ENCODE measurements around the gene CA7. TPM values are rescaled to one million over a fixed set of nuclear protein-coding genes. Genes with fewer than 3 reads are reported as not detected.
"Not testable (repeated sequence)": the region's sequence is repeated elsewhere in the genome, so short reads cannot be mapped to it uniquely, and the experiment has no call there.

The CA7 gene
- total RNA-seq, 1 donor from 2014 or later, result not detected

- Histone ChIP-seq H3K27ac (no peak overlapping the region), H3K4me3 (no peak overlapping the region), H3K4me1 (peaks cover 3 to 6% of the 10 kb centered on the region in 2 donors), H3K27me3 (no peaks in the 10 kb centered on the region), H3K36me3 (no peaks in the 10 kb centered on the region), H3K9me3 (no peaks in the 10 kb centered on the region)
- intact Hi-C loops (cut with DNase I), result loop anchor here (2.0 to 5.0 kb wide), 2 partner anchors 141 to 262 kb away; no protein-coding TSS in a partner anchor
- no peak for DNase-seq (ENCODE audit: low spot score in 2 of 2)
- TF ChIP-seq CTCF (IDR thresholded peaks at IDR 0.05), result no peak
Measured at GRCh38 chr16:66869424-66869823, 25.2 kb downstream of the CA7 start.

DNA sequence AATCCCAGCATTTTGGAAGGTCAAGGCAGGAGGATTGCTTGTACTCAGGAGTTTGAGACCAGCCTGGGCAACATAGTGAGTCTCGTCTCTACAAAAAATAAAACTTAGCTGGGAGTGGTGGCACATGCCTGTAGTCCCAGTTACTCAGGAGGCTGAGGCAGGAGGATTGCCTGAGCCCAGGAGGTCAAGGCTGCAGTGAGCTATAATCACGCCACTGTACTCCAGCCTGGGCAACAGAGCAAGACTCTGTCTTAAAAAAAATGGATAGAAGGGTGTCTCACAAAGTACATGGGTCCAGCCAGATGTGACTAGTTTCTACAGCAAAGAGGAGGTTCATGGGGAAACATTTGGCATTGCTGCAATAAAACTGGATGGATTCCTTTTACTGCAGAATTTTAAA is 27.1 kb downstream of the CA7 start:
- DNase-seq (ENCODE audit: low spot score in 2 of 2); intact Hi-C loops (cut with DNase I); H3K9me3 ChIP-seq; H3K4me3 ChIP-seq; H3K36me3 ChIP-seq; H3K27ac ChIP-seq; H3K27me3 ChIP-seq; H3K4me1 ChIP-seq: not testable (repeated sequence)

GRCh38 chr16:66871840-66872239 is 27.6 kb downstream of the CA7 start:
- DNase-seq (ENCODE audit: low spot score in 2 of 2), result no peak
- no peaks in the 10 kb centered on the region for H3K27me3 ChIP-seq
- no peak overlapping the region for H3K27ac ChIP-seq
- no peaks in the 10 kb centered on the region for H3K9me3 ChIP-seq
- H3K4me3 ChIP-seq, result no peak overlapping the region
- intact Hi-C loops (cut with DNase I), result no loop called here
- no peaks in the 10 kb centered on the region for H3K36me3 ChIP-seq
- no peak for TF ChIP-seq CTCF (IDR thresholded peaks at IDR 0.05)
- H3K4me1 ChIP-seq, result peaks cover 3 to 6% of the 10 kb centered on the region in 2 donors

GRCh38 chr16:66872559-66872942 is 28.3 kb downstream of the CA7 start:
- no peaks in the 10 kb centered on the region for H3K36me3 ChIP-seq
- peak overlapping the region; percentile 47 to 79 for H3K27ac ChIP-seq
- no peaks in the 10 kb centered on the region for H3K27me3 ChIP-seq
- peaks cover 3 to 6% of the 10 kb centered on the region in 2 donors for H3K4me1 ChIP-seq
- no peaks in the 10 kb centered on the region for H3K9me3 ChIP-seq
- peak overlapping the region; percentile 19 to 64 for H3K4me3 ChIP-seq
- DNase-seq (ENCODE audit: low spot score in 2 of 2), result no peak
- TF ChIP-seq CTCF (IDR thresholded peaks at IDR 0.05), result no peak
- intact Hi-C loops (cut with DNase I), result no loop called here

DNA sequence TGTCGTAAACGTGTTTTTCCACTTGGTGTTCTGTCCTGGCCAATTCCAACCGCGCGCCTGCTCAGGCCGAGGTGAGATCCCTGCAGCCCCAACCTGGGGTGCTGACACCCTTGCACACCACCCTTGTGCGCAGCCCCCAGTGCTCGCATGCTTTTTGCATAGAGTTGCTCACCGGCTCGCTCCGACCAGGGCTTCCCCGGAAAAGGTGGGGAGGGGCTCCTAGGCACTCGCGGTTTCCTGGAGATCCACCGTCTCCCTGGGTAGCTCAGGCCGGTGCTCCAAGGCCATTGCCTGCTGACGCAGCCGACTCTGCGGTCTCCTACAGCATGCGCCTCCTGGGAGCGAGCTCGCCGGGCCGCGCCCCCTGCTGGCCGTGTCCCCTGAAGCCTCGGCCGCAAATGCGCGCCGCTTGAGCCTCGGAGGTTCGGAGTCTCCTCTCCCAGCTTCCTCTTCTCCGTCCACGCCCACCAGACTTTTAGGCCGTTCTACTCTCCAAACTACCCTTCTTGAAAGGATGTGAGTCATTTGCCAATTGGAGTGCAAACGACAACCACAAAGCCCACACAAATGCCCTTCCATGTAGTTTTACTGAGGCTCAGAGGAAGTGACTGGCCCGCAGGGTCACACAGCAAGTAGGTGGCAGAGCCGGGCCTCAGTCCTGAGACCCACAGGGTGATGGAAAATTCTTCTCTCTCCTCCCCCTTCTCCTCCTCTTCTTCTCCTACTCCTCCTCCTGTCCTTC is 28.9 kb downstream of the CA7 start:
- H3K36me3 ChIP-seq, result no peaks in the 10 kb centered on the region
- DNase-seq (ENCODE audit: low spot score in 2 of 2), result peak; percentile 75 to 96
- H3K4me3 ChIP-seq, result peak overlapping the region; percentile 19 to 64
- H3K27me3 ChIP-seq, result no peaks in the 10 kb centered on the region
- peak overlapping the region; percentile 47 to 79 for H3K27ac ChIP-seq
- intact Hi-C loops (cut with DNase I), result no loop called here
- TF ChIP-seq CTCF (IDR thresholded peaks at IDR 0.05), result peak; percentile 86 to 92 (median 89)
- peaks cover 3 to 4% of the 10 kb centered on the region in 2 donors for H3K4me1 ChIP-seq
- H3K9me3 ChIP-seq, result no peaks in the 10 kb centered on the region

GRCh38 chr16:66873685-66874055 is 29.5 kb downstream of the CA7 start:
- intact Hi-C loops (cut with DNase I), result no loop called here
- H3K27ac ChIP-seq, result peak overlapping the region; percentile 47 to 79
- no peak overlapping the region for H3K4me3 ChIP-seq
- no peaks in the 10 kb centered on the region for H3K9me3 ChIP-seq
- no peak for TF ChIP-seq CTCF (IDR thresholded peaks at IDR 0.05)
- no peaks in the 10 kb centered on the region for H3K27me3 ChIP-seq
- H3K4me1 ChIP-seq, result peaks cover 3 to 4% of the 10 kb centered on the region in 2 donors
- H3K36me3 ChIP-seq, result no peaks in the 10 kb centered on the region
- no peak for DNase-seq (ENCODE audit: low spot score in 2 of 2)

Measured in ascending aorta (tissue), 2 donors.